ENCODE results near the gene ROS1. TPM values are rescaled to one million over a fixed set of nuclear protein-coding genes. Genes with fewer than 3 reads are reported as not detected.

The ROS1 gene
- total RNA-seq, 2 experiments from 2014 or later: not detected

GRCh38 chr6:117351521-117351920 lies 74.2 kb downstream of the ROS1 start:
- H3K4me1 Mint-ChIP-seq: no peaks in the 10 kb centered on the region

DNA sequence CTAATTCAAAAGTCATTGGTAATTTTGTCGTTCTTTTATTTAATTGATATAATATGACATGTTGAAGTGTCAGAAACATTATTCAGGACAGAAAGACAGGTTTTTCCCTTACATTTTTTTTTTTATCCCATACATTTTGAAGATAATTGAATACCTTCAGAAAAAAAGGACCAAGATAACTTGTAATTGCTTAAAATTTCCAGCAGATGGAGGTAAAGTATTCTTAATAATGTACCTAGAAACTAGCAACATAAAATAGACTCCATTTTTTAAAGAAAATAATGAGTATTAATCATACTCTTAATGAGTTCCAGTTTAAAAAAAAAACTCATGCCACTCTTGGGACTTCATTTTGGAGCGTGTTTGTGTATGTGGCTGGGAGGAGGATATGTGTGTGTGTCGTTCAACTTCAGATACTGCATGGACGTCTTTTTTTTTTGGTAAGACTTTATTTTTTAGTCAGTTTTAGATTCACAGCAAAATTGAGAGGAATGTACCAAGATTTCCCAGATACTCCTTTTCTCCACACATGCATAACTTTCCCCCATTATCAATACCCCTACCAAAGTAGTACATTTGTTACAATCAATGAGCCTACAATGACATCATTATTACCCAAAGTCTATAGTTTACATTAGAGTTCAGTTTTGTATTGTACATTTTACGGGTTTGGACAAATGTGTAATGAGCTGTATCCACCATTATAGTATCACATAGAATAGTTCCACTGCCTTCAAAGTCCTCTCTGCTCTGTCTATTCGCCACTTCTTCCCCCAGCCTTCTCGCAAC lies 79.4 kb downstream of the ROS1 start:
- no peaks in the 10 kb centered on the region for H3K9me3 Mint-ChIP-seq
- H3K27ac Mint-ChIP-seq: no peak overlapping the region
- peaks cover 11% of the 10 kb centered on the region for H3K27me3 Mint-ChIP-seq
- no peak for DNase-seq
- CTCF ChIA-PET: interaction anchor here (1.1 kb wide), 1 partner anchor 259 kb away, joined by 3 read pairs; no protein-coding TSS in a partner anchor
- H3K36me3 Mint-ChIP-seq (ENCODE audit: low read depth): no peaks in the 10 kb centered on the region
- no peaks in the 10 kb centered on the region for H3K4me1 Mint-ChIP-seq
- POLR2A ChIA-PET: no interaction called here
- H3K4me3 Mint-ChIP-seq: no peak overlapping the region

More at GRCh38 chr6:117351521-117351920, 74.2 kb downstream of the ROS1 start:
- POLR2A ChIA-PET: no interaction called here
- no peak for DNase-seq
- H3K27me3 Mint-ChIP-seq: peaks cover 5% of the 10 kb centered on the region
- no peak overlapping the region for H3K27ac Mint-ChIP-seq
- no peak overlapping the region for H3K4me3 Mint-ChIP-seq
- H3K36me3 Mint-ChIP-seq (ENCODE audit: low read depth): no peaks in the 10 kb centered on the region
- no peaks in the 10 kb centered on the region for H3K9me3 Mint-ChIP-seq
- CTCF ChIA-PET: interaction anchor here (0.9 to 1.5 kb wide), 2 partner anchors 13 to 98 kb away, joined by 3 to 4 read pairs; no protein-coding TSS in a partner anchor

- Mint-ChIP-seq H3K27me3 (peaks cover 8% of the 10 kb centered on the region), H3K9me3 (no peaks in the 10 kb centered on the region), H3K36me3 (ENCODE audit: low read depth) (no peaks in the 10 kb centered on the region), H3K4me3 (no peak overlapping the region), H3K4me1 (no peaks in the 10 kb centered on the region), H3K27ac (no peak overlapping the region)
- CTCF ChIA-PET: no interaction called here
- POLR2A ChIA-PET: no interaction called here
- DNase-seq: no peak
These were observed 80.5 kb downstream of the ROS1 start for GRCh38 chr6:117345292-117345610.

DNA sequence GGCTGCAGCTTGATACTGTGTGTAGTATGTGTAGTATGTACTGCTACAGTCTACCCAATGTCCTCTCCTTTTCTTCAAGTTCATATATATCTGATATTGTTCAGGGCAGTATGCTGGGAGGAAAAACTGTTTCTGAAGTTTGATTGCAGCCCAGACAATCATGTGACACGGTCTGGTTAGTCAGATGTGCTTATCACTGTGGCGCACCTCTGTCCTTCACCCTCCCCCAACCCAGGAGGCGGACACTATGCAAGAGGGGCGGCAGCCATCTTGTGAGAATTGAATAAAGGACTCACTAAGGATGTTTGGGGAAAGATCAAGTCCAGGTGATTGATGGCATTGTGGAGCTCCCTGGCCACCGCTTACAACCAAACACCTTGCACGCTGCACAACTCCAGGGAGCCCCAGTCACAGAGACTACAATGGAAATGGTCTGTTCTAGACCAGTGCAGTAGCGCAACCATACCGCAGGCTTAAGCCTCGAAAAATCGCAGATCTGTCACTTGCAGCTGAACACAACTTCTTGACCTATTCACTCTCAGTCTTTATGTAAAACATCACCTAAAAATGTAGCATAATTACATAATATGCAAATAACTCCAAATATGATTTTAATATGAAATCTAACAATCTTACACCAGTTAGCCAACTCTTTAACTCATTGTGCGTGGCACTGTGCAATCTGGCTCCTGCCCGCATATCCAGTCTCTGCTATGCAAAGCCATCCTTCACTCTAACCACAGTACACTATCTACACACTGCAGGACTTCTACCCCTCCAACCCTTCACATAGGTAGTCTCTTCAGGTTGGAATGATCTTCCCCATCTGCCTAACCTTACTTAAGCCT lies 81.1 kb downstream of the ROS1 start:
- H3K4me3 Mint-ChIP-seq: no peak overlapping the region
- H3K4me1 Mint-ChIP-seq: no peaks in the 10 kb centered on the region
- ChIA-PET POLR2A (no interaction called here), CTCF (no interaction called here)
- H3K36me3 Mint-ChIP-seq (ENCODE audit: low read depth): no peaks in the 10 kb centered on the region
- no peak overlapping the region for H3K27ac Mint-ChIP-seq
- no peak for DNase-seq
- peaks cover 8% of the 10 kb centered on the region for H3K27me3 Mint-ChIP-seq
- H3K9me3 Mint-ChIP-seq: no peaks in the 10 kb centered on the region

- CTCF ChIA-PET: interaction anchor here (0.8 kb wide), 1 partner anchor 112 kb away, joined by 3 read pairs; no protein-coding TSS in a partner anchor
- no peaks in the 10 kb centered on the region for H3K36me3 Mint-ChIP-seq (ENCODE audit: low read depth)
- H3K9me3 Mint-ChIP-seq: no peaks in the 10 kb centered on the region
- H3K27ac Mint-ChIP-seq: no peak overlapping the region
- H3K4me3 Mint-ChIP-seq: no peak overlapping the region
- no peak for DNase-seq
- peaks cover 16% of the 10 kb centered on the region for H3K27me3 Mint-ChIP-seq
- no peaks in the 10 kb centered on the region for H3K4me1 Mint-ChIP-seq
- POLR2A ChIA-PET: no interaction called here
These were observed 87.2 kb downstream of the ROS1 start for GRCh38 chr6:117338567-117338966.

GRCh38 chr6:117329926-117330325 lies 95.8 kb downstream of the ROS1 start:
- H3K27ac Mint-ChIP-seq: no peak overlapping the region
- no peaks in the 10 kb centered on the region for H3K36me3 Mint-ChIP-seq (ENCODE audit: low read depth)
- H3K27me3 Mint-ChIP-seq: peaks cover 6% of the 10 kb centered on the region
- H3K9me3 Mint-ChIP-seq: no peaks in the 10 kb centered on the region
- H3K4me3 Mint-ChIP-seq: no peak overlapping the region
- ChIA-PET POLR2A (no interaction called here), CTCF (no interaction called here)
- no peak for DNase-seq
- no peaks in the 10 kb centered on the region for H3K4me1 Mint-ChIP-seq

GRCh38 chr6:117328500-117328899 lies 97.2 kb downstream of the ROS1 start:
- H3K27me3 Mint-ChIP-seq: peaks cover 2% of the 10 kb centered on the region
- ChIA-PET CTCF (no interaction called here), POLR2A (no interaction called here)
- H3K9me3 Mint-ChIP-seq: no peaks in the 10 kb centered on the region
- H3K4me1 Mint-ChIP-seq: no peaks in the 10 kb centered on the region
- H3K36me3 Mint-ChIP-seq (ENCODE audit: low read depth): no peaks in the 10 kb centered on the region
- no peak overlapping the region for H3K4me3 Mint-ChIP-seq
- DNase-seq: no peak
- no peak overlapping the region for H3K27ac Mint-ChIP-seq

DNA sequence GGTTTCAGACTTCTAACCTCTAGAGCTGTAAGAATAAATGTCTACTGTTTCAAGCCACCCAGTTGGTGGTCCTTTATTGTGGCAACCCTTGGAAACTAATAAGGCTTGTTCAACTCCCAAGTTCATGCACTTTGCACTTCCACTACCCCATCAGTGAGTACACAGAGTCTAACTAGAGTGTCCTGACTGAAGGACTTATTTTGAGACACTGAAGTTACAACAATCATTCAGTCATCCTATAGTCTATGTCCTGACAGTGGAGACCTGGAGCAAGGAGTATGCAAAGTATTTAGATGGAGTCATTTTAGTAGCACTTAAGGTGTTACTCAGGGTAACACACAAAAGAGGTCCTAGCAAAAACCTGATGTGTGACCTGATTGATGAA lies 97.7 kb downstream of the ROS1 start:
- Mint-ChIP-seq H3K27ac (no peak overlapping the region), H3K9me3 (no peaks in the 10 kb centered on the region), H3K4me1 (no peaks in the 10 kb centered on the region), H3K27me3 (no peaks in the 10 kb centered on the region), H3K36me3 (ENCODE audit: low read depth) (no peaks in the 10 kb centered on the region), H3K4me3 (no peak overlapping the region)
- DNase-seq: no peak
- ChIA-PET POLR2A (no interaction called here), CTCF (no interaction called here)

- Mint-ChIP-seq H3K4me1 (no peaks in the 10 kb centered on the region), H3K9me3 (no peaks in the 10 kb centered on the region), H3K27me3 (no peaks in the 10 kb centered on the region), H3K4me3 (no peak overlapping the region), H3K36me3 (ENCODE audit: low read depth) (no peaks in the 10 kb centered on the region), H3K27ac (no peak overlapping the region)
- CTCF ChIA-PET: no interaction called here
- POLR2A ChIA-PET: no interaction called here
- no peak for DNase-seq
These were observed 98.4 kb downstream of the ROS1 start for GRCh38 chr6:117327149-117328004.

DNA sequence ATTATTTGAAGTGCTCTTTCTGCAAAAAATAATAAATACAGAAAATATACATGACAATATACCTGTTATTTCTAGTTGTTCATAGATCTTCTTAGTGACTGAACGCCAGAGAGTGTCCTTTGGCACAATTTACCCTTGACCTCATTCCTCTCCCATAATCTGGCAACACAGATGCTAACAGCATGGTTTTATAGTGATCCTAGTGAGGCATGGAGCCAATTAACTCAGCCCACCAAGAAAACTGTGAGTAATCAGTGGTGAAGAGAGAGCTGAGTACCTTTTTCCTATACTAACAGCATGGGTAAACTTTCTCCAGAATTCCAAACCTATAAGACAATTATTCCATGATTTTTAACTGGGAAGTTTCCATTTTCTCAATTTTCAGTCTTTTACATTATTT lies 99.3 kb downstream of the ROS1 start:
- Mint-ChIP-seq H3K36me3 (ENCODE audit: low read depth) (no peaks in the 10 kb centered on the region), H3K27ac (no peak overlapping the region), H3K27me3 (no peaks in the 10 kb centered on the region), H3K9me3 (no peaks in the 10 kb centered on the region), H3K4me1 (no peaks in the 10 kb centered on the region), H3K4me3 (no peak overlapping the region)
- ChIA-PET CTCF (interaction anchor here (0.6 kb wide), 1 partner anchor 99 kb away, joined by 3 read pairs; no protein-coding TSS in a partner anchor), POLR2A (no interaction called here)
- no peak for DNase-seq

GRCh38 chr6:117317261-117317660 lies 108.5 kb downstream of the ROS1 start:
- CTCF ChIA-PET: no interaction called here
- POLR2A ChIA-PET: no interaction called here
- no peak overlapping the region for H3K4me3 Mint-ChIP-seq
- H3K27ac Mint-ChIP-seq: no peak overlapping the region
- no peak for DNase-seq
- no peaks in the 10 kb centered on the region for H3K9me3 Mint-ChIP-seq
- H3K4me1 Mint-ChIP-seq: no peaks in the 10 kb centered on the region
- H3K27me3 Mint-ChIP-seq: peaks cover 4% of the 10 kb centered on the region
- H3K36me3 Mint-ChIP-seq (ENCODE audit: low read depth): no peaks in the 10 kb centered on the region

DNA sequence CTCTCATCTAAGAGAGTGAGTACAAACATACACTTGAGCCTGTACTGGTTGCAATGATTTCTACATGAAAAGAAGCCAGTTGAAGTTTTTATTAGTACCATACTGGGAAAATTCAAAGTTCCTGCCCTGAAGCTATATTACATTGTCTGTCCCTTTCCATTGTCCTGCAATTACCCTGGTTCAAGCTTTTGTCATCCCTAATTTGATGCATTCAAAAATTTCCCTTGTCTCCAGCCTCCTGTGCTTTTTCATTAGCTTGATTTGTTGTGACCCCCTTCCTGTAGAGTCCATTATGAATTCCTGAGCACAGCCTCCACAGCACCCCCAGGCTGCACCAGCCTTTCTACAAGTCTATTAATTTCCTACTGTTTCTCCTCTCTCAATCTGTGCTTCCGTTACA lies 114.0 kb downstream of the ROS1 start:
- Mint-ChIP-seq H3K27ac (no peak overlapping the region), H3K4me3 (no peak overlapping the region), H3K27me3 (peaks cover 7% of the 10 kb centered on the region), H3K36me3 (ENCODE audit: low read depth) (no peaks in the 10 kb centered on the region), H3K9me3 (no peaks in the 10 kb centered on the region), H3K4me1 (no peaks in the 10 kb centered on the region)
- ChIA-PET CTCF (no interaction called here), POLR2A (no interaction called here)
- DNase-seq: no peak

GRCh38 chr6:117311310-117311709 lies 114.4 kb downstream of the ROS1 start:
- Mint-ChIP-seq H3K9me3 (no peaks in the 10 kb centered on the region), H3K36me3 (ENCODE audit: low read depth) (no peaks in the 10 kb centered on the region), H3K4me3 (no peak overlapping the region), H3K4me1 (no peaks in the 10 kb centered on the region), H3K27ac (no peak overlapping the region), H3K27me3 (peaks cover 7% of the 10 kb centered on the region)
- ChIA-PET CTCF (no interaction called here), POLR2A (no interaction called here)
- no peak for DNase-seq

Data from activated CD4-positive, alpha-beta memory T cell treated with anti-CD3 and anti-CD28 coated beads, Interleukin-2, amount 10 ng/mL, durations not matched to agents 7 days and 5 days (primary cell).